NT2/D1 (cell line): ENCODE results near the gene TFF1.

ENCODE experiments used
- YY1 ChIP-seq: IDR thresholded peaks from 2 replicates; pipeline ENCODE4 v1.6.1; 2011; ENCODE audit not compliant: insufficient read length, insufficient read depth
- ZNF274 ChIP-seq: IDR thresholded peaks from 2 replicates; pipeline ENCODE4 v1.6.1; 2011; ENCODE audit warnings: mild to moderate bottlenecking, low read depth, low read length

DNA sequence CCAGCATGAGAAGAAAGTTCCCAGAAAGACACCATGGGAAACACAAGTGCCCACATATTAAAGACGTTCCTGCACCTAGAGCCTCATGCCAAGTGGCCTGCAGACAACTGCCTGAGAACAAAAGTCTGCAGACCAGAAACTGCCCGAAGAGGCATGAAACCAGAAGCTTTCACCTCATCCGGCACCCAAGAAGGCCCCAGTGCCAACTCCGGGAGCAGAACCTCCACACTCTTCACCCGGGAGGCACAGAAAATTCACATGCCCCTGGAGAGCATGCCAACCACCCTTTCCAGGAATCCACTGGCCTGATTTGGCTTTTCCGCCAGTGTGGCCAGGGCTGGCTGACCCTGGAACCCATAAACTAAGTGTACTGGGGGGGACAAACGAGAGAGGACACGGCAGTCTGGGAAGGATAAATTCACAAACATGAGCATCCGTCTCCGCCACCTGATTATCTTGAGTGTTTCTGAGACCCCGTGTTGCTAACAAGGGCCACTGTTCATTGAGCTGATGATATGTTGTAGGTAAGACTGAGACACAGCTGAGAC lies 22.3 kb downstream of the TFF1 start:
- TF ChIP-seq YY1 (no peak), ZNF274 (no peak)
